ENCODE results near the gene NOTCH2.

DNA sequence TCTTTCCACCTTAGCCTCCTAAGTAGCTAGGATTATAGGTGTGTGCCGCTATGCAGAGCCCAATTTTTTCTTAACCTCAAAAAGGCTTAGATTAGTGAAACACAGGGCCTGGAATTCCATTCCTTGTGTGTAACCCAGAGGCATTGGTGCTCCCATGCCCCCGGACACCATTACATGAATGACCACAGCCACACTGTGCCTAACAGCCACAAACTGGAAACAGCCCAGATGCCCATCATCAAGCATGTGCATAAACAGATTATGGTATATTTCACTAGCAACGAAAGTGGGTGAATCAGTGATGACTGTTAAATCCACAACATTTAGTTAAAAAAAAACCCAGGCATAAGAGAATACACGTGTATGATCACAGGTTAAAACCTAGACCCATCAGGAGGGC is 197.6 kb downstream of the NOTCH2 start:
- no peak for TF ChIP-seq POLR2A (IDR thresholded peaks at IDR 0.05; ENCODE audit: extremely low read depth, insufficient read length)
- no peak for TF ChIP-seq MYC (IDR thresholded peaks at IDR 0.05; ENCODE audit: low read depth, low read length)
- TF ChIP-seq, protein P1, sequence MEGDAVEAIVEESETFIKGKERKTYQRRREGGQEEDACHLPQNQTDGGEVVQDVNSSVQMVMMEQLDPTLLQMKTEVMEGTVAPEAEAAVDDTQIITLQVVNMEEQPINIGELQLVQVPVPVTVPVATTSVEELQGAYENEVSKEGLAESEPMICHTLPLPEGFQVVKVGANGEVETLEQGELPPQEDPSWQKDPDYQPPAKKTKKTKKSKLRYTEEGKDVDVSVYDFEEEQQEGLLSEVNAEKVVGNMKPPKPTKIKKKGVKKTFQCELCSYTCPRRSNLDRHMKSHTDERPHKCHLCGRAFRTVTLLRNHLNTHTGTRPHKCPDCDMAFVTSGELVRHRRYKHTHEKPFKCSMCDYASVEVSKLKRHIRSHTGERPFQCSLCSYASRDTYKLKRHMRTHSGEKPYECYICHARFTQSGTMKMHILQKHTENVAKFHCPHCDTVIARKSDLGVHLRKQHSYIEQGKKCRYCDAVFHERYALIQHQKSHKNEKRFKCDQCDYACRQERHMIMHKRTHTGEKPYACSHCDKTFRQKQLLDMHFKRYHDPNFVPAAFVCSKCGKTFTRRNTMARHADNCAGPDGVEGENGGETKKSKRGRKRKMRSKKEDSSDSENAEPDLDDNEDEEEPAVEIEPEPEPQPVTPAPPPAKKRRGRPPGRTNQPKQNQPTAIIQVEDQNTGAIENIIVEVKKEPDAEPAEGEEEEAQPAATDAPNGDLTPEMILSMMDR (IDR thresholded peaks at IDR 0.05; ENCODE audit: low read depth, low read length), result no peak
